ENCODE data around the gene F12.

DNA sequence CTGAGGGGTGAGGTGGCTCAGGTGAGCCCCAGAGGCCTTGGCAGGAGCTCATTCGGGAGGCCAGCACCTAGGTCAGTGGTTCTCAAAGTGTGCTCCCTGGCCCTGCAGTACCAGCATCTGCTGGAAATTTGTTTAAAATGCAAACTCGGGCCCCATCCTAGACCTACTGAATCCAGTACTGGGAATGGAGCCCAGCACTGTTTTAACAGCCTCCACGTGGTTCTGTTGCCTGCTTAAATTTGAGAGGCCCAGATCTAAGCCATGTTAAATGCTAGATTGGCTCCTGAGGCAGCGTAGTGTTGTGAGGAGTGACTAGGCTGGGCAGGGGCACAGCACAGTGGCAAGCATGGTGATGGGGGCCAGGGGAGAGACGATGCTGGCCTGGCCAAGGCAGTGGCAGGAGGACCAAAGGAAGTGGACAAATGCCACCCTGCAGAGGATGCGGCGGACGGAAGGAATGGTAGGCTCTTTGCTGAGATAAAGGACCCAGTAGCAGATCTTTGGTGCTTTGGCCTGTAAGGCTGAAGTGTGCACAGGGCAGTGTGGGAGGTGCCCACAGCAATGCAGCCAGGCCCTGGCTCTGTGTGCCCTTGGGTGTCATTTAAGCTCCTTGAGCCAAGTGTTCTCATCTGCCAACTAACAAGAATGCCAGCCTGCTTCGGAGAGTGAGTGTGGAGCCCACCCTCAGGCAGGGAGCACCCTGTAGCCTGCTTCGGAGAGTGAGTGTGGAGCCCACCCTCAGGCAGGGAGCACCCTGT, 41.5 kb upstream of the F12 start:
- TF ChIP-seq, protein P1, sequence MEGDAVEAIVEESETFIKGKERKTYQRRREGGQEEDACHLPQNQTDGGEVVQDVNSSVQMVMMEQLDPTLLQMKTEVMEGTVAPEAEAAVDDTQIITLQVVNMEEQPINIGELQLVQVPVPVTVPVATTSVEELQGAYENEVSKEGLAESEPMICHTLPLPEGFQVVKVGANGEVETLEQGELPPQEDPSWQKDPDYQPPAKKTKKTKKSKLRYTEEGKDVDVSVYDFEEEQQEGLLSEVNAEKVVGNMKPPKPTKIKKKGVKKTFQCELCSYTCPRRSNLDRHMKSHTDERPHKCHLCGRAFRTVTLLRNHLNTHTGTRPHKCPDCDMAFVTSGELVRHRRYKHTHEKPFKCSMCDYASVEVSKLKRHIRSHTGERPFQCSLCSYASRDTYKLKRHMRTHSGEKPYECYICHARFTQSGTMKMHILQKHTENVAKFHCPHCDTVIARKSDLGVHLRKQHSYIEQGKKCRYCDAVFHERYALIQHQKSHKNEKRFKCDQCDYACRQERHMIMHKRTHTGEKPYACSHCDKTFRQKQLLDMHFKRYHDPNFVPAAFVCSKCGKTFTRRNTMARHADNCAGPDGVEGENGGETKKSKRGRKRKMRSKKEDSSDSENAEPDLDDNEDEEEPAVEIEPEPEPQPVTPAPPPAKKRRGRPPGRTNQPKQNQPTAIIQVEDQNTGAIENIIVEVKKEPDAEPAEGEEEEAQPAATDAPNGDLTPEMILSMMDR (IDR thresholded peaks at IDR 0.05 in 4 of 5, conservative IDR thresholded peaks at IDR 0.05 in 1 of 5) = no peak
- TF ChIP-seq POLR2A (IDR thresholded peaks at IDR 0.05) = no peak

All from gastrocnemius medialis (tissue), 4 donors.